B cell (primary cell): ENCODE results near the gene KRT222.

ENCODE experiments used
- CTCF ChIP-seq: fragments of 200-600 bp; IDR thresholded peaks from one replicate; pipeline ENCODE4 v1.8.0; 2022; ENCODE audit warnings: antibody characterized with exemption, mild to moderate bottlenecking
- EZH2 ChIP-seq: IDR thresholded peaks from 2 replicates; pipeline ENCODE4 v1.6.1; 2012; ENCODE audit warnings: borderline replicate concordance, low read depth, mild to moderate bottlenecking, moderate library complexity, low read length; ENCODE audit not compliant: insufficient read depth, poor library complexity, severe bottlenecking

GRCh38 chr17:40651939-40652338 lies 13.0 kb downstream of the KRT222 start:
- no peak for TF ChIP-seq CTCF
- TF ChIP-seq EZH2: no peak
